ENCODE results near the gene CTSZ. TPM values are rescaled to one million over a fixed set of nuclear protein-coding genes. Genes with fewer than 3 reads are reported as not detected.

Gene CTSZ
- total RNA-seq: 297 and 334 TPM in 2 replicates

DNA sequence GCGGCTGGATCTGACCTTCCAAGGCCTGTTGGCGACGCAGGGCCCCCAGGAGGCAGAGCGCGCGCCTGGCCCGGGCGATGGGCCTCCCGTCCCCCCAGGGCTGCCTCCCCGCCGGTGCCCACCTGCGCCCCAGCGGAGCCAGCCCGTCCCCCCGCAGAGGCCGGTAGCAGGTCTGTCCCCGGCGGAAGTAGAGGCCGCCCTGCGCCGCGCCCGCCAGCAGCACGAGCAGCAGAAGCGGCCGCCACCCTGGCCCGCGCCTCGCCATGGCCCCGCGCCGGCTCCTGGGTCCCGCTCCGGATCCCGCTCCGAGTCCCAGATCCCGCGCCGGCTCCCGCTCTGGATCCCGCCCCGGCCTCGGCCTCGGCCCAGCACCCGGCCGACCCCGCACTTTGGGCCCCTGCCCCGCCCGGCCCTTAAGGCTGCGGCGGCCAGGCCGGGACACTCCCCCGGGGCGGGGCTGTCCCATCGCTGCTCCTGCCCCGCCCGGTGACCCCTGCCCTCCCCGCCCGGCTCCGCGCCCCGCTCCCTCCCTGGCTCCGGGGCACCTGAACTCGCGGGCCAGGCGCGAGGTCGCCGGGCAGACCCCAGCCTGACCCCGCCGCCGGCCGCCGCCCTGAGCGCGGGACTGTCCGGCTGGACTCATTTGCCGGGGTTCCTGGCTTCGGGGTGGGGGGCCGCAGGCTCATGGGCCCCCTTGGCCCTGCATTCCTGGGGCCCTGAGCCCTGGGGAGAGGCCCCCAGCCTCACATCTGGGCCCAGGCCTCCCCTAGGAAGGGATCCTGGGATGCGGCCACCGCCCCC is at the start of gene CTSZ:
Gene CTSZ, minus strand, starts transcription at position 391 of the 801 bp plus-strand sequence. Its CDS starts 126 bp downstream, at position 265.

DNA sequence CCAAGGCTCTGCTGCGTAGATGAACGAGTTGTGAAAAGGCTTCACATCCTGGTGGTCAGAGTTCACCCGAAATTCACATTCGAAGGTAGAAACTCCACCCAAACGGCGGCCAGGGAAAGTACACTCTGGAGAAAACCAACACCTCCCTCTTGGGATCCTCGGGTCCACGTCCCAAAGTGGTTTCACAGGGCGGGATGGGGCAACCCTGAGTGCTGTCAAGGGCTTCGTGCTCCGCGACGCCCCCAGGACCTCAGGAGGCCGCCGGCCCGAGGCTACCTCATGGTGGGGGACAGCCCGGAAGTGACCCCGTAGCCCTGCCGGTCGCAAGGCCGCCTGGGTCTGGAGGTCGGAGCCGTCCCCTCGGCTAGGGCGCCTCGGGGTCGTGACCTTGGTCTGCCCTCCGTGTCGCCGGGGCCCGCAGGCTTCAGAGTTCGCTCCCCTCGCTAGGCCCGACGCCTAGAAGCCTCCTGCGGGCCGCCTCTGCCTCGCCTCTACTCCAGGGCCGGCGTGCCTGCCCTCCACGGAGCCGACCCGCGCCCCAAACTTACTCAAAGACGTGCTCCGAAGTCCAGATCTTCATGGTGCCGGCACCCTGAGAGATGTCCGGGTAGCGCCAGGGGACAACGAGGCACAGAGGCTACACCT is 35.2 kb upstream of the CTSZ start, which contains the start of gene PRELID3B:
Gene PRELID3B, minus strand, starts transcription at position 636 of the 645 bp plus-strand sequence. Its CDS starts 56 bp downstream, at position 580.

DNA sequence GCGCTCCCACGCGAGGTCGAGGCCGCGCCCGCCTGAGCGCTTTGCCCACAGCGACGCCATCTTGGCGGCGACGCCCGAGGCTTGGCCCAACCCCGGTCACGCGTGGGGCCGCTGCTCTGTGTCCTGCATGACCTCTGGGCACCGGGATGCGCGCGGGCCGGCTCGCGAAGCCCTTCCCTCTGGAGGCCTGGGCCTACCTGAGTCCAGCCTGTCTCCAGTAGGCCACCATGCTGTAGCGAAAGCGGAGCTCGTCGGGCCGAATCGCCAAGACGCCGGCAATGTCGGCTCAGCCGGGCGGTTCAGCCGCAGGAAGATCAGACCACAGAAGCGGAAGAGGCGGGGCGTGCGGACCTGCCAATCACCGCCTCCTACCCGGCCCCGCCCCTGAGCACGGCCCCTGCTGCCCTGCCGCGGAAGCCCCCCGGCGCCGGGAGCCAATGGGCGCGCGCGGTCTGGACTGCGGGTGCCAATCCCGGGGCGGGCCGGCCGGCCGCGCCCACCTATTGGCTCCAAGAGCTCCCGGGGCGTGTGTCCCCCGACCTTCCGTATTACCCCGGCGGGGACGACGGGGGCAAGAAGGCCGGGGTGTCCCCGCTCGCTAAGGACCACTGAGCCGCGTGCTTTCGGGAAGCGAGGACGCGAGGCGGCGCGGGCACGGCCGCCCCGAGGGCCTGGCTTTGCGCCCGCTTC is 25.1 kb upstream of the CTSZ start, which contains the start of gene ATP5F1E:
Gene ATP5F1E, minus strand, starts transcription at position 313 of the 690 bp plus-strand sequence. Its CDS starts 84 bp downstream, at position 229.

DNA sequence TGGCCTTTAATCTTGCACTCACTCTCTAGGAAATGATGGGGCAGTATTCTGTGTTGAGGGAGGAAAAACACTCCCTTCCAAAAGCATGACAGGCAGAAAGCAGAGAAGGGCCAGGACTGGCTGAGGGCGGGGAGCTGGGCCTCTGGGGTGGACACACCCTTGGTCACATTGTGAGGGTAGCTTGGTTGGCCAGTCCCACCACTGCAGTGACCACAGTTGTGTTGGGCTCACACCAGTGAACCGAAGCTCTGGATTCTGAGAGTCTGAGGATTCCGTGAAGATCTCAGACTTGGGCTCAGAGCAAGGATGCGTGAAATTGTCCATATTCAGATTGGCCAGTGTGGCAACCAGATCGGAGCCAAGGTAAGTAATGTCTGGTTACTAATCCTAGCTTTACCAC is 12.2 kb upstream of the CTSZ start, which contains the start of gene TUBB1:
Gene TUBB1, plus strand, starts transcription at position 213 of the 400 bp plus-strand sequence. Its CDS starts 94 bp downstream, at position 307.

DNA sequence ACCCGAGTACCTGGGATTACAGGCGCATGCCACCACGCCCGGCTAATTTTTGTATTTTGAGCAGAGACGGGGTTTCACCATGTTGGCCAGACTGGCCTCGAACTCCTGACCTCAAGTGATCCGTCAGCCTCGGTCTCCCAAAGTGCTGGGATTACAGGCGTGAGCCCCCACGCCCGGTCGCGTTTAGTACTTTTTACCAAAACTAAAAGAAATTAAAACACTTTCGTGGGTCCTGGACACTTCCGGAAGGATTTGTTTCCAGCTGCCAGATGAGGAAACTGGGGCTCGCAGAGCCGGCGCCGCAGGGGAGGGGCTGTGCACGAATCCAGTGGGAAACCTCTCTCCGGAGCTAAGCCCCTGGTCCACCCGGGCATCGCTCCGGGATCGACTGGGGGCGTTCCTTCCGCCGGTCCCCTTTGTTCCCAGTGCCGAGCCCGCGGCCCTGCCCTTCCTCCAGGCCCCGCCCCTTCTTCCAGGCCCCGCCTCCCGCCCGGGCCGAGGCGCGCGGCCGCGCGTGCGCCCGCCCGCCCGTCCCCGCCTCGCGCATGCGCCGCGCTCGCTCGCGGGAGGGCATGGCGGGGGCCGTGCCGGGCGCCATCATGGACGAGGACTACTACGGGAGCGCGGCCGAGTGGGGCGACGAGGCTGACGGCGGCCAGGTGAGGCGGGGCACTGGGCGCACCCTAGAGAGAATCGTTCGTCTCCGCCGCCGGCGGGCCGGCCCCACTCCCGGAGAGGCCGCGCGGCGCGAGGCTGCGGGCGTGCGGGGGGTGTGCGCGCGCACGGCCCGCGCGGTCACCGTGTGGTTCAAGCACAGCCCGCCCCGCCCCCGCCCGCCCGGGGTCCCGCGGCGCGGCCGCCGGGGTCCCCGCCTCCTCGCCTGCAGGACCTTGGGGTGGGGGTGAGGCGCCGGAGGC is 26.1 kb downstream of the CTSZ start, which contains the start of gene NELFCD:
Gene NELFCD, plus strand, starts transcription at position 546 of the 917 bp plus-strand sequence. Its CDS starts 54 bp downstream, at position 600.

Other genes starting within 250 kb of the CTSZ start
- 0.56 and 1.2 TPM in 2 replicates for gene GNAS-AS1, start 156.4 kb downstream of the CTSZ start, total RNA-seq
- 400 and 636 TPM in 2 replicates for gene GNAS, start 154.5 kb downstream of the CTSZ start, total RNA-seq
- 48.4 and 50.1 TPM in 2 replicates for gene NELFCD, start 26.0 kb downstream of the CTSZ start, total RNA-seq
- gene TUBB1, start 12.2 kb upstream of the CTSZ start, total RNA-seq: under 0.01 and 0.06 TPM in 2 replicates
- 38.8 and 49.7 TPM in 2 replicates for gene ATP5F1E, start 25.1 kb upstream of the CTSZ start, total RNA-seq
- gene PRELID3B, start 35.5 kb upstream of the CTSZ start, total RNA-seq: 92.1 and 97.8 TPM in 2 replicates
- gene ZNF831, start 156.6 kb upstream of the CTSZ start, total RNA-seq: not detected in 2 replicates